Islet precursor cell (in vitro differentiated cells): ENCODE data around the gene MSANTD1.

Experiments
- DNase-seq: peaks from one replicate; pipeline ENCODE4 v3.0.0-alpha.2; 2018

Gene MSANTD1

GRCh38 chr4:3217266-3217665 is 31.7 kb upstream of the MSANTD1 start:
- no peak for DNase-seq

- DNase-seq: no peak
Observed at GRCh38 chr4:3217771-3218170, 31.2 kb upstream of the MSANTD1 start.

GRCh38 chr4:3218824-3219760 is 29.9 kb upstream of the MSANTD1 start:
- DNase-seq: no peak

DNA sequence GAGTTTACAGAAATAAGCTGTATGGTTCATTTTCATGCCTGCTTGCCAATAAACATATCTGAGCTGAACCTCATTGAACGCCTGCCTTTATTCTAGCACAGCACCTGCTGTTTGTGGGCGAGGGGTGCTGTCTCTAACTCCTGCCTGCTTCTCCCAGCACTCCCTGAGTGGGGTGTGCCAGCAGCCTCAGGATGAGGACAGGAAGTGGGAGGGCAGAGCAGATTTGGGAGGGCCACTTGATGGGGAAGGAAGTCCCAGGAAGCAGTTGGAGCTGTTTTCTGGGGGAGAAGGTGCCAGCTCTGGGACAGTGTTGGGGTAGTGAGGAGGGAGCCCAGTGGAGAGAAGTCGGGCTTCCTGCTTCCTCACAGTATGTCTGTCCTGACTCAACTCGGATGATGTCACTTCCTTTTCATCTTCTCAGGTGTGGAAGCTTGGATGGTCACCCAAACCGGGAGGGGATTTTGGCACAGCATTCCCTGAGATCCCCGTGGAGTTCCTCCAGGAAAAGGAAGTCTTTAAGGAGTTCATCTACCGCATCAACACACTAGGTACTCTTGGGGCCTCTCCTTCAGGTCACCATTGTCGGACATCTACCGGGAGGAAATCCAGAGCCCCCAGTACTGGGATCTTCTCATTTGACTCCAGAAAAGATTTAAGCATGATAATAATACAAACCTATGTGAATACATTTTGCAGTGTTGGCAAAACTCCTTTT is 29.0 kb upstream of the MSANTD1 start:
- DNase-seq: no peak

GRCh38 chr4:3220476-3221183 is 28.3 kb upstream of the MSANTD1 start:
- DNase-seq: no peak

GRCh38 chr4:3221184-3221494 is 27.8 kb upstream of the MSANTD1 start:
- DNase-seq: no peak

- DNase-seq: no peak
Observed at GRCh38 chr4:3221996-3222395, 27.0 kb upstream of the MSANTD1 start.

DNA sequence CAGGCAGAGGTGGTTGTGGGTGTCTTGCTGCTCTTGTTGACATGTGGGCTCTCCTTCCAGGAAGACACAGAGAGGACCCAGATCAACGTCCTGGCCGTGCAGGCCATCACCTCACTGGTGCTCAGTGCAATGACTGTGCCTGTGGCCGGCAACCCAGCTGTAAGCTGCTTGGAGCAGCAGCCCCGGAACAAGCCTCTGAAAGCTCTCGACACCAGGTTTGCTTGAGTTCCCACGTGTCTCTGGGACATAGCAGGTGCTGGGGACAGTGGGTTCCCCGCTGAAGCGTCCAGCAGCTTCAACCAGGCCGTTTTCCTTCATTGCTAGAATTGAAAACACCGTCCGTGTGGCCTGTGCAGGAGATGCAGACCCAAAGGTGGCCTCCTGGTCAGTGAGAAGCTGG is 25.6 kb upstream of the MSANTD1 start:
- DNase-seq: no peak

- DNase-seq: no peak
Observed at GRCh38 chr4:3223956-3224748, 24.8 kb upstream of the MSANTD1 start.

GRCh38 chr4:3225071-3225850 is 23.7 kb upstream of the MSANTD1 start:
- no peak for DNase-seq

DNA sequence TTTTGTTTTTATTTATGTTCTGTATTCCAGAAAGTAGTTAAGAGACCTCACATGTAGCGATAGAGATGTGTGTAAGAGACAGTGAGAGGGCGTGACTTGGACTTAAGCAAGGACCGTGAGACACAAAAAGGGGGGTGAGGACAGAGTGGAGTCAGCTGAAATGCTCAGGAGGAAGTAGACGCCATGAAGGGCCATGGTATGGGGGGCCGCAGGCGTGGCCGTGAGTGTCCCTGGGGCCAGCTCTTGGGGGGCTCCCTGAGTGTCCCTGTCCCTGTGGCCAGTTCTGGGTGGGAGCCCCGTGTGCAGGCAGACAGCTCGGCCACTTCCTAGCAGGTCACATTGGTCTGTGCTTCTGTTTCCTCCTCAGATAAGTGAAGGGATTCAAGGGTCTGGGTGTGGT is 23.0 kb upstream of the MSANTD1 start:
- DNase-seq: no peak

DNA sequence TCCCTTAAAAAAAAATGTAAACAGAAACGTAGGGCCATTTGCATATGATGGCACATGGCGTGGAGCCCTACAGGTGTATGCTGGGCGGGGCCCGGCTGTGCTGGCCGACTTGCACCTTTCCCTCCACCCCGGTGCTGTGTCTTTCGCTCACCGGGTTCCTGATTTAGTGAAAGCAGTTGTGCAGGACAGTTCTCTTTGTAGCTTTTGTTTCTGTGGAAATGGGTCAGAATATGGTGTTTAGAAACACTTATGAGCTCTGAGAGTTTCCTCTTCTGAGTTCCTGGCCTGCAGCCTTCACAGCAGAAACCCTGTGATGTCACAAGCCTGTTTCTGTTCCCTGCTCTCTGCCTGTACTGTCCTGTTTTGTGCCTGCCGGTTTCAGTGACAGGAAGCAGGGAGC is 22.5 kb upstream of the MSANTD1 start:
- no peak for DNase-seq

DNA sequence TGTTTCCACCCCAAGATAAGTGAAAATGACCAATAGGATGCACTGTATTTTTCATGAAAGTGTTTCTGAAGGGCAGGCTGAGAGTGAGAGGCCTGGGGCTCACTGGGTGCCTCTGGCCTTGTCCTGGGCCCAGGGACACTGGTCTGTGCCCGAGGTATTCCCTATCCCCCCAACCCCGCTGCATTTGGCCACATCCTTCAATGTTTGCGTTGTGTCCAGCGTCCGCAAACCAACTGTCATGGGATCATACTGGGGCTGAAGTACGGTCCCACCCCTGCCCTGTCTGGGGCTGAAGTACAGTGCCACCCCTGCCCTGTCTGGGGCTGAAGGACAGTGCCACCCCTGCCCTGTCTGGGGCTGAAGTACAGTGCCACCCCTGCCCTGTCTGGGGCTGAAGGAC is 22.0 kb upstream of the MSANTD1 start:
- DNase-seq: no peak

- DNase-seq: no peak
Observed at GRCh38 chr4:3227878-3228675, 20.9 kb upstream of the MSANTD1 start.

- DNase-seq: no peak
Observed at GRCh38 chr4:3228881-3229280, 20.1 kb upstream of the MSANTD1 start.

DNA sequence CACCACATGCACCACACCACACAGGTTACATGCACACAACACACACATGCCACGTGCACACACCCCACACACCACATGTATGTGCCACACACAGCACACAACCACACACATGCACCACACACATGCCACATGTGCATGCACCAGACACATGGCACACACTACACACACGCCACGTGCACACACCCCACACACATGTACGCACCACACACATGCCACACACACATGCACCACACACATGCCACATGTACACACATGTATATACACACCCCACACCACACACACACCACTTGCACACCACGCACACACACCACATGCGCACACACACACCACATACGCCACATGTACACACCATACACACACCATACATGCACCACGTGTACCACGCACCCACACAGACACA is 19.6 kb upstream of the MSANTD1 start:
- DNase-seq: no peak

DNA sequence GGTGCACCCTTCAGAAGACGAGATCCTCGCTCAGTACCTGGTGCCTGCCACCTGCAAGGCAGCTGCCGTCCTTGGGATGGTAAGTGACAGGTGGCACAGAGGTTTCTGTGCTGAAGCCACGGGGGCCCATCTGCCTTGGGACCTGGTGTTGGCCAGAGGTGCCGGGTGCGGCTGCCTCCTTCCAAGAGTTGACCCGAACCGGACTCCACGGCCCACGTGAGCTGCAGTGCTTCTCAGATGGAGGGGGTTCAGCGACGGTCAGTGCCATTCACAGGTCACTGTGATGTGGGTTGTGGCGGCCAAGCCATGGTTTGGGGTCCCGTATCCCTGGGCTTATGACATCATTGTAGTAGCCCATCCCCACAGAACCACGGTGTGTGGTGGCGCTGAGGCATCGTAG is 19.0 kb upstream of the MSANTD1 start:
- no peak for DNase-seq

- DNase-seq: no peak
Observed at GRCh38 chr4:3231471-3231870, 17.5 kb upstream of the MSANTD1 start.

DNA sequence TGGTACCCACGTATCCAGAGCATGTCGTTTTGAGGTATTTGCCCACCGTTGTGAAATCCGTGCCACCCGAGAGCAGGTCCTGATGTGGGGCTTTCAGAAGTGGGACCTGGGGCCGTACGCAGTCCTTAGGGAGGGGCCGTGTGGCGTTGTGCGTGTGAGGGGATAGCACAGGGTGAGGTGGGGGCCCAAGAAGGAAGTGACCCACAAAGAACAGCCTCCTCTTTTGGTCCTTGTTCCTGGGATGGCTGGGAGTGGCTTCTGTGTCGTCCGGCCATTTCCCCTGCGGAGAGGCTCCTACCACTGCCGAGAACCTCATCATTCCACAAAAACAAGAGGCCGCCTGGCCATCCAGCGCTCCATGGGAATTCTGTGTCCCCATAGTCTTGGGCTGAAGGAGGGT is 17.0 kb upstream of the MSANTD1 start:
- DNase-seq: no peak

DNA sequence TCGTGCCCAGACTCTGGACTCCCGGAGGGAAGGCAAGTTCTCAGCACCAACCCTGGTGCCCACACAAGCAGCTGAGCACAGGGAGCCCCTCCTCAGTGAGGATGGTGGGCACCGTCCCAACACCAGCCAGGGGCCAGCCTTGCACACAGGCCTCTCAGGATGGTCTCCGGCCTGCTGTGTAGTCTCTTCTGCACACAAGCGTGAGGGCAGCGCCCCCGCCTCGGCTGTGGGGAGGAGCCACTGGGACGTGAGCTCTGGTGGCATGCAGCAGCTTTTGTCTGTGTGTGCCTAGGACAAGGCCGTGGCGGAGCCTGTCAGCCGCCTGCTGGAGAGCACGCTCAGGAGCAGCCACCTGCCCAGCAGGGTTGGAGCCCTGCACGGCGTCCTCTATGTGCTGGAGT is 16.1 kb upstream of the MSANTD1 start:
- no peak for DNase-seq

GRCh38 chr4:3233391-3234071 is 15.4 kb upstream of the MSANTD1 start:
- DNase-seq: peak; percentile 69
